Thoracic aorta (tissue), 2 donors: Measurements from ENCODE around the gene ADCY2. TPM values are rescaled to one million over a fixed set of nuclear protein-coding genes. Genes with fewer than 3 reads are reported as not detected.

ENCODE experiments used
- ATAC-seq: fragments of 150-250 bp; one replicate; pipeline ENCODE4 v1.8.0; 2017; ENCODE audit warnings: low read depth; ENCODE audit not compliant: insufficient number of reproducible peaks, low FRiP score
- DNase-seq: peaks from one replicate; pipeline ENCODE4 v3.0.0-alpha.2; 2020; ENCODE audit warnings: low spot score
- H3K27ac ChIP-seq, 2 donors: fragments of 200-600 bp; sonication (generic); 1 replicate in 1 of 2; 2 replicates in 1 of 2; pipeline ENCODE4 v1.5.1; 2016; ENCODE audit warnings: mild to moderate bottlenecking in 2 of 2, moderate library complexity in 2 of 2
- H3K27me3 ChIP-seq: fragments of 200-600 bp; sonication (generic); replicated peaks from 2 replicates; pipeline ENCODE4 v1.6.0; 2016; ENCODE audit warnings: mild to moderate bottlenecking; ENCODE audit not compliant: insufficient read depth
- H3K36me3 ChIP-seq: fragments of 200-600 bp; sonication (generic); one replicate; pipeline ENCODE4 v1.5.1; 2016
- H3K4me1 ChIP-seq, 2 donors: fragments of 200-600 bp; sonication (generic); 1 replicate in 1 of 2; 2 replicates in 1 of 2; pipeline versions ENCODE4 v1.5.1 to v1.6.0; 2016; ENCODE audit warnings: low read depth in 2 of 2, mild to moderate bottlenecking in 1 of 2; ENCODE audit not compliant: control insufficient read depth in 1 of 2
- H3K4me3 ChIP-seq: fragments of 200-600 bp; sonication (generic); 2 replicates; pipeline ENCODE4 v1.5.1; 2016; ENCODE audit warnings: mild to moderate bottlenecking
- H3K9me3 ChIP-seq: fragments of 200-600 bp; sonication (generic); 2 replicates; pipeline ENCODE4 v1.5.1; 2016
- CTCF ChIP-seq: fragments of 200-600 bp; sonication (generic); IDR thresholded peaks from one replicate; pipeline ENCODE4 v1.5.1; 2019; ENCODE audit warnings: antibody characterized with exemption
- total RNA-seq, 2 donors: library from RNA; depleted of rRNA; stranded (reverse); fragments of >200 nt; gene quantifications; one replicate each; pipeline versions ENCODE4 v1.1.0 to v1.2.3, GENCODE V29; 2016

Gene ADCY2
- total RNA-seq, 2 donors from 2014 or later, result 5.0 to 14.8 TPM

GRCh38 chr5:7456206-7456605 is 60.3 kb downstream of the ADCY2 start:
- no peak for ATAC-seq
- H3K4me3 ChIP-seq, result no peak overlapping the region
- no peak for TF ChIP-seq CTCF

GRCh38 chr5:7461371-7461770 is 65.4 kb downstream of the ADCY2 start:
- H3K27ac ChIP-seq, result no peak overlapping the region
- H3K4me3 ChIP-seq, result no peak overlapping the region
- H3K9me3 ChIP-seq, result no peaks in the 10 kb centered on the region
- no peaks in the 10 kb centered on the region for H3K27me3 ChIP-seq
- no peaks in the 10 kb centered on the region for H3K36me3 ChIP-seq
- DNase-seq (no peak), ATAC-seq (no peak)
- H3K4me1 ChIP-seq, result no peaks in the 10 kb centered on the region
- no peak for TF ChIP-seq CTCF

More at GRCh38 chr5:7456206-7456605, 60.3 kb downstream of the ADCY2 start:
- Histone ChIP-seq H3K4me1 (no peaks in the 10 kb centered on the region), H3K9me3 (no peaks in the 10 kb centered on the region), H3K36me3 (no peaks in the 10 kb centered on the region), H3K27me3 (no peaks in the 10 kb centered on the region), H3K27ac (no peak overlapping the region)
- no peak for DNase-seq

GRCh38 chr5:7462758-7463157 is 66.8 kb downstream of the ADCY2 start:
- no peaks in the 10 kb centered on the region for H3K27me3 ChIP-seq
- TF ChIP-seq CTCF, result no peak
- H3K4me1 ChIP-seq, result no peaks in the 10 kb centered on the region
- ATAC-seq, result no peak
- no peaks in the 10 kb centered on the region for H3K9me3 ChIP-seq
- no peaks in the 10 kb centered on the region for H3K36me3 ChIP-seq
- H3K27ac ChIP-seq, result no peak overlapping the region
- no peak overlapping the region for H3K4me3 ChIP-seq
- no peak for DNase-seq

GRCh38 chr5:7464182-7464581 is 68.2 kb downstream of the ADCY2 start:
- H3K9me3 ChIP-seq, result no peaks in the 10 kb centered on the region
- no peak for DNase-seq
- ATAC-seq, result no peak
- H3K4me3 ChIP-seq, result no peak overlapping the region
- H3K27ac ChIP-seq, result no peak overlapping the region
- H3K27me3 ChIP-seq, result no peaks in the 10 kb centered on the region
- H3K4me1 ChIP-seq, result no peaks in the 10 kb centered on the region
- H3K36me3 ChIP-seq, result no peaks in the 10 kb centered on the region
- TF ChIP-seq CTCF, result no peak

- Histone ChIP-seq H3K27me3 (no peaks in the 10 kb centered on the region), H3K36me3 (no peaks in the 10 kb centered on the region), H3K4me3 (no peak overlapping the region), H3K9me3 (no peaks in the 10 kb centered on the region), H3K27ac (no peak overlapping the region), H3K4me1 (no peaks in the 10 kb centered on the region)
- ATAC-seq (no peak), DNase-seq (no peak)
- no peak for TF ChIP-seq CTCF
Observed at GRCh38 chr5:7467179-7467578, 71.2 kb downstream of the ADCY2 start.
